Stimulated activated CD4-positive, alpha-beta T cell treated with anti-CD3 and anti-CD28 coated beads, Interleukin-1b, Interleukin-23, amount 100 ng/mL, for 4 hours (primary cell): ENCODE measurements around the gene BSN.

Experiments
- DNase-seq, 2 donors: peaks; one replicate each; pipeline ENCODE4 v3.0.0-alpha.2; 2020; ENCODE audit warnings: low read depth in 2 of 2

BSN gene

GRCh38 chr3:49629451-49629850 is 75.2 kb downstream of the BSN start:
- no peak for DNase-seq

DNA sequence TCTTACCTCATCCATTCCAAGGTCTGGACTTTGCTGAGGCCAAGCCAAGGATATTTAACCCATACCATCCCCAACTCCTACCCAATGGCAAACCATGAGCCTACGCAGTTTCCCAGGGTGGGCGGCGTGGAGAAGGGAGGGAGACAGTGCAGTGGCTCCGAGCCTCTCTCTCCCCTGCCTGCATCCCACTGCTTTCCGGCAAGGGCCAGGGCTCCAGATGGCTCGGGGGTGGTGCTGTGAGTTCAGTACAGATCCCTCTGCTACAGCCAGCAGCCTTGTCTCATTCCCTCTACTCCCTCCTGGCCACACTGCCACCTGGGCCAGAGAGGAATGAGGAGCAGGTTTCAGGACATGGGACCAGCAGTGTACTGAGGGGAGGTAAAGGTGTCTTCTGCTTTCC is 75.6 kb downstream of the BSN start:
- DNase-seq = no peak

DNA sequence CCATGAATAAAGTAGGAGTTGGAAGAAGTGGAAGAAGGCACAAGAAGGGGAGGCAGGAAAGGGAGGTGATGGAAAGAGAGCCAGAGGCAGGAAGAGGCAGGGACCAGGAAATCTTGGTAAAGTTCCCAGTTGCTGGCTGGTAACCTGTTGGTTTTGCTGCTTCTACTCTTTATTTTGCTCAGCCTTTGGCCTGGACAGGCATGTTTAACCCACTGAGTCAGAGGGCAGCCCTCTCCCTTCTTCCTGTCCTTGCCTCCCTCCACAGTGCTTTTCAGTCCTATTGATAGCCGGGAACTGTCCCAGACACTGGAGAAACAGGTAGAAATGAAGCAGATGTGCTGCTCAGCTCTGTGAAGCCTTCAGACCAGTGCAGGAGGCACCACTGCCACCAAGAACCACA is 76.5 kb downstream of the BSN start:
- no peak for DNase-seq

DNA sequence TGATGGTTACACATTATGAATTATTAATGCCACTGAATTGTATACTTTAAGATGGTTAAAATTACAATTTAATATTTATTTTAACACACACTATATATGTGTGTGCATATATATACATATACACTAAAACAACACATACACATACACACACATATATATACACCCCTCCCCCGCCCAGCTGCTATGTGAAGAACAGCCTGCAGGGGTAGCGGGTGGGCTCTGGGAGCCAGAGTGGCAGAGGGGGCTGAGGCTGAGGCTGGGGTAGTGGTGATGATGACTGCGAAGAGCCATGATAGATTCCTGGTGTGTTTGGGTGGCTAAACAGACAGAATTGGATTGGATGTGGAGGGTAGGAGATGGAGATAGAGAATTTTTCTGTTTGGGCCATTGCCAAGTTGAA is 80.5 kb downstream of the BSN start:
- no peak for DNase-seq

- no peak for DNase-seq
Measured at GRCh38 chr3:49636883-49637609, 82.8 kb downstream of the BSN start.

GRCh38 chr3:49638445-49638844 is 84.2 kb downstream of the BSN start:
- DNase-seq = no peak

GRCh38 chr3:49639551-49639950 is 85.3 kb downstream of the BSN start:
- DNase-seq = no peak

GRCh38 chr3:49641292-49641691 is 87.0 kb downstream of the BSN start:
- no peak for DNase-seq

DNA sequence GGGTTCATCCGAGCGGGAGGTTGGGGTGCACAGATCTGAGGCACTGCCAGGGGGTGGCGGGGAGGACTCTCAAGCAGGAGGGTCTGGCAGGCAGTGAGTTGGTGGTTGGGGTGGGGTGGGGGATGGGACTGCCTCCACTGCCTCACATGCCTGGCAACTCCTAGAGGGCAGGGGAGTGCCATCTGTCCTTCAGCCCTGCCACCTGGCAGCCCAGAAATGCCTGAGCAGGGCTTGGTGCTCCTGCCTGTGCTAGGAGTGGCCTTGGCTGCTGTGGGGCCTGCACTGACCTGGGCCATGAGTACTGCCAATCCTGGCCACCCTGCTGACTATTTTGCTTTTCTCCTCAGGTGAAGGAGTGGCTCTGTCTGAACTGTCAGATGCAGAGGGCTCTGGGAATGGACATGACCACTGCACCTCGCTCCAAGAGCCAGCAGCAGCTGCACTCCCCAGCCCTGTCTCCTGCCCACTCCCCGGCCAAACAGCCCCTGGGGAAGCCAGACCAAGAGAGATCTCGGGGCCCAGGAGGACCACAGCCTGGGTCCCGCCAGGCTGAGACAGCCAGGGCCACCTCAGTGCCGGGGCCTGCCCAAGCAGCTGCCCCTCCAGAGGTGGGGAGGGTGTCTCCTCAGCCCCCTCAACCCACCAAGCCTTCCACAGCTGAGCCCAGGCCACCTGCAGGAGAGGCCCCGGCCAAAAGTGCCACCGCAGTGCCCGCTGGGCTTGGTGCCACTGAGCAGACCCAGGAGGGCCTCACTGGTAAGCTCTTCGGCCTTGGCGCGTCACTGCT is 87.8 kb downstream of the BSN start:
- no peak for DNase-seq

GRCh38 chr3:49642708-49643145 is 88.5 kb downstream of the BSN start:
- no peak for DNase-seq

- no peak for DNase-seq
Measured at GRCh38 chr3:49644684-49645083, 90.4 kb downstream of the BSN start.

GRCh38 chr3:49646236-49646635 is 92.0 kb downstream of the BSN start:
- no peak for DNase-seq

GRCh38 chr3:49647741-49648140 is 93.5 kb downstream of the BSN start:
- DNase-seq = no peak

GRCh38 chr3:49648354-49649019 is 94.2 kb downstream of the BSN start:
- DNase-seq = no peak

DNA sequence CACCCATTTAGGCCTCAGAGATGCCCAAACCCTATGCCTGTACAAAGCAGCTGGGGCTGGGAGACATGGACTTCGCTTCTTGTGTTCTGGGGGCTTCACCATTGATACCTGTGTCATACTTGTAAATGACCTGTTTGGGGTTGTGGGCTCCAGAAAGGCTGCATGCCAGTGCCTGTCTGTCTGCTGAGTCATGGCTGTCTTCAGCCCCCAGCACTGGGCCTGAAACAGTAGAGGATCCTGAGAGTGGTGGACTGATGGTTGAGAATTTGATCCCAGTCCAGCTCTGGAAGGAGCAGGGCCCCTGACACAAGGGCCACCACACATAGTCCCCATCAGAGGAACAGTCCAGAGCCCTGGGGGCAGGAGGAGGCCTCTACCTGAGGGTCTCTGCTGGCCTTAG is 95.3 kb downstream of the BSN start:
- DNase-seq = no peak

- no peak for DNase-seq
Measured at GRCh38 chr3:49650177-49650576, 95.9 kb downstream of the BSN start.

- DNase-seq = no peak
Measured at GRCh38 chr3:49650637-49651036, 96.4 kb downstream of the BSN start.

GRCh38 chr3:49652218-49652902 is 98.1 kb downstream of the BSN start:
- DNase-seq = no peak

DNA sequence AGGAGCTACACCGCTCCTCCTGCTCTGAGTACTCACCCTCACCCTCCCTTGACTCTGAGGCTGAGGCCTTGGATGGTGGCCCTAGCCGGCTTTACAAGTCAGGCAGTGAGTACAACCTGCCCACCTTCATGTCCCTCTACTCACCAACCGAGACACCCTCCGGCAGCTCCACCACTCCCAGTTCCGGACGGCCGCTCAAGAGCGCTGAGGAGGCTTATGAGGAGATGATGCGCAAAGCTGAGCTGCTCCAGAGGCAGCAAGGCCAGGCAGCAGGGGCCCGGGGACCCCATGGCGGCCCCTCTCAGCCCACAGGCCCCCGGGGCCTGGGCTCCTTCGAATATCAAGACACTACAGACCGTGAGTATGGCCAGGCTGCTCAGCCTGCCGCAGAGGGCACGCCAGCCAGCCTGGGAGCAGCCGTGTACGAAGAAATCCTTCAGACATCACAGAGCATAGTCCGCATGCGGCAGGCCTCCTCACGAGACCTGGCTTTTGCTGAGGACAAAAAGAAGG is 98.7 kb downstream of the BSN start:
- no peak for DNase-seq

DNA sequence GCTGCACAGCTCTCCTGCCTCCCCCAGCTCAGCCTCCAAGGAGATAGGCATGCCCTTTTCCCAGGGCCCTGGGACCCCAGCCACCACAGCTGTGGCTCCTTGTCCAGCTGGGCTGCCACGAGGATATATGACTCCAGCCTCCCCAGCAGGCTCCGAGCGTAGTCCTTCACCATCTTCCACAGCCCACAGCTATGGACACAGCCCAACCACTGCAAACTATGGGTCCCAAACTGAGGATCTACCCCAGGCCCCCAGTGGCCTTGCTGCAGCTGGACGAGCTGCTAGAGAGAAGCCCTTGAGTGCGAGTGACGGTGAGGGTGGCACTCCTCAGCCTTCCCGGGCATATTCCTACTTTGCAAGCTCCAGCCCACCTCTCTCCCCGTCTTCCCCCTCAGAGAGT is 99.3 kb downstream of the BSN start:
- DNase-seq = no peak

- no peak for DNase-seq
Measured at GRCh38 chr3:49654176-49654825, 100.0 kb downstream of the BSN start.
